NCI-H2029 treated with DMSO at 0.1 percent for 48 hours (cell line): Measurements from ENCODE around the gene RPS6KA2.

Source experiments
- DNase-seq: peaks from one replicate; lab custom pipeline; 2025; lab: John Stamatoyannopoulos, UW

Gene RPS6KA2

DNA sequence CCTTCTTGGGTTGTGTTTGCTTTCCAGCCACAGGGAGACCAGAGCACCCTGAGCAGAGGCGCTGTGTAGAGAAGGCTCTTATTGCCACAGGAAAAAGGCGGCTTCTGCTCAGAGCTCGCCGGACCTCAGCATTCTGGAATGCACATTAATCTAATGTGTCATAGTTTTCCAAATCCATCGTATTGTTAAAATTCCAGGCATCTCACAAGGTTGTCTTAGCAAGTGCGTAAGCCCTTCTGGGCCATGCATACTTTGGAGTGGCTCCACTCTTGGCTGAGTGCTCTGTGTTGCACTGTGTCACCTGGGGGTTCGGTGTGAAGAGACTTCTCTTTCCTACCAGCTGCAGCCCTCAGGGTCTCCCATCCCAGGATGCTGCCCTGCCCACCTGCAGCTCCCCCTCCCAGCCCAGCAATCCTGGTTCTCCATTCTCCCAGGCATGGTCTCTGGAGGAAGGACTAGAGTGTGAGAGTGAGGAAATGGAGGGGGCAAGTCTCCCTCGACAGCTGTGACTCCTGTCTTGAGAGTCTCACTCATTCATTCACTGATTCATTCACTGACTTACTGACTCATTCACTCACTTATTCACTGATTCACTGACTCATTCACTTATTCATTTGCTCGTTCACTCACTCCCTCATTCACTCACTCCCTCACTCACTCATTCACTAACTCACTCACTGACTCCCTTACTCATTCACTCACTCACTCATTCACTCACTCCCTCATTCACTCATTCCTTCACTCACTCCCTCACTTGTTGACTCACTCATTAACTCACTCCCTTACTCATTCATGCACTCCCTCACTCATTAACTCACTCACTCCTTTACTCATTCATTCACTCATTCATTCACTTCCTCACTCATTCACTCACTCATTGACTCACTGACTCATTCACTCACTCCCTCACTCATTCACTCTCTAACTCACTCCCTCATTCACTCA, 160.6 kb downstream of the RPS6KA2 start:
- DNase-seq, result no peak

- DNase-seq, result no peak
Measured at GRCh38 chr6:166465671-166466087, 161.4 kb downstream of the RPS6KA2 start.

DNA sequence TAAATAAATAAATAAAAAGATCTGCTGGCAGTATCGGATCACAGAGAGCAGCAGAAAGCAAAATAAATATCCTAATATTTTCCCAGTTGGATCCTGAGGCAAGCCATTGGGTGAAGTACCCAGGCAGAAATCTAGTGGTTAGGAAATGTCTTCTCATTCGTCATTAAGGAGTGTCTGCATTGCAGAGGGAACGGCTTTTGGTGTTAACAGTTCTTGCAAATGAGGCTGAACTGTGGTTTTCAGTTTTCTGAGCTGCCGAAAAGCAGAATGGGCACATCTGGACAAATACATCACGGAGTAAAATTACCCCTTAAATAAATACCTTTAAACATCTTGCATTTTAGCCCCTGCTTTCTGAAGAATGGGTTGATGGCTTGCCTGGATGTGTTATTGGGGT, 162.1 kb downstream of the RPS6KA2 start:
- no peak for DNase-seq

- no peak for DNase-seq
Measured at GRCh38 chr6:166464068-166465002, 162.7 kb downstream of the RPS6KA2 start.

GRCh38 chr6:166463359-166464067, 163.5 kb downstream of the RPS6KA2 start:
- DNase-seq, result no peak

DNA sequence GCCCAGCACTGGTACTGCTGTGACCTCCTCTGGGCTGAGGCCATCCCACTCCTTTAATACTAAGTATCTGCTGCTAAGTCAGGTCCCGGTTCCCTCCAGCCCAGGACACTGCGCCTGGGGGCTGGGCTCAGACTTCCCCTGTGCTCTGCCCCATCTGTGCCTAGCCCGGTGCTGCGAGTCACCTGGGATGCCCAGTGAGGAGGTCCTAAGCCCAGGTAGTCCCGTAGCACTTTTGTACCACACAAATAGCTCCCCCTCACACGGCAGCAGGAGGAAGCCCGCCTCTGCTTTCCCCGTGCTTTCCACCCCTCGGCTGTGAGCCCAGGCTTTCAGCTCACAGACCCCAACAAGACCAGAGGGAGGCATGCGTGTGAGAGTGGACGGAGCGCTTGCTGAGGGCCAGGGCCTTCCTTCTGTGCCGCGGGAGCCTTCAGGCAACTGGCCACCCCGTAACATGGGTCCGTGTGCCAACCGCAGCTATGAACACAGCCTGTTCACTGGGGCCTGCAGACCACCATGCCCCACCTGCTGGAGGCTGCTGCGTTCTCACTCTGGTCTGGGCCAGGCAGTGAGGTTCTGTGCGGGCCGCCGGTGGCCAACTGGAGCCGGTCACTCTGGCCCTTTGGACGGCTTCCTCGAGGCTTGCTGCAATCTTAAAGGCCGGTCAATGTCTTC, 164.5 kb downstream of the RPS6KA2 start:
- DNase-seq, result no peak

GRCh38 chr6:166461821-166462460, 165.1 kb downstream of the RPS6KA2 start:
- DNase-seq, result no peak

GRCh38 chr6:166460473-166461437, 166.3 kb downstream of the RPS6KA2 start:
- no peak for DNase-seq

GRCh38 chr6:166459906-166460305, 167.1 kb downstream of the RPS6KA2 start:
- no peak for DNase-seq

DNA sequence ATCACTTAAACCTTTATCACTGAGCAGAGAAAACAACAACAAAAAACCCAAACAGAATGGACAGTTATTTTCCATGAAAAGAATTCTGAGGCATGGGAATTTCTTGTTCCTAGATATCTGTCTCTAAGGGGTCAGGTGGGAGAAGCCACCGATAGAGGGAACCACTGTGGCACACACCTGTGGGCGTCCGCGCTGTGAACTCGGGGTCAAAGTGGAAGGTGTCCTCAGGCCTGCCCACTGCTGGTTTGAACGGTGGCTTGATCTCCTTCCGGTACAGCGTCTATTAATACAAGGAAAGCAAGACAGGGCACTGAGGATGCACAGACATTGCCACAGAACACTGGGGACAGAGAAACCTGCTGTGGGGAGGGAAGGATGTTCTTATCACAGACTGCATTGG, 167.8 kb downstream of the RPS6KA2 start:
- no peak for DNase-seq

- no peak for DNase-seq
Measured at GRCh38 chr6:166456395-166457156, 170.5 kb downstream of the RPS6KA2 start.

GRCh38 chr6:166454692-166455515, 172.1 kb downstream of the RPS6KA2 start:
- no peak for DNase-seq

DNA sequence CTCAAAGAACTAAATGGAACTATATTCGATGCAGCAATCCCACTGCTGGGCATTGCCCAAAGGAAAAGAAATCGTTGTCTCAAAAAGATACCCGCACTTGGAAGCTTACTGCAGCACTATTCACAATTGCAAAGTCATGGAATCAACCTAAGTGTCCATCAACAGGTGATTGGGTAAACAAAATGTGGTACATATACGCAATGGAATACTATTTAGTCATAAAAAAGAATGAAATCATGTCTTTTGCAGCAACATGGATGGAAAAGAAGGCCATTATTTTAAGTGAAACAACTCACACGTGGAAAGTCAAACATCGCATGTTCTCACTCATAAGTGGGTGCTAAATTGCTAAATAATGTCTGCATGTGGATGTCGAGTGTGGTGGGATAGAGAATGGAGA, 173.4 kb downstream of the RPS6KA2 start:
- no peak for DNase-seq

- DNase-seq, result no peak
Measured at GRCh38 chr6:166450167-166450873, 176.7 kb downstream of the RPS6KA2 start.

DNA sequence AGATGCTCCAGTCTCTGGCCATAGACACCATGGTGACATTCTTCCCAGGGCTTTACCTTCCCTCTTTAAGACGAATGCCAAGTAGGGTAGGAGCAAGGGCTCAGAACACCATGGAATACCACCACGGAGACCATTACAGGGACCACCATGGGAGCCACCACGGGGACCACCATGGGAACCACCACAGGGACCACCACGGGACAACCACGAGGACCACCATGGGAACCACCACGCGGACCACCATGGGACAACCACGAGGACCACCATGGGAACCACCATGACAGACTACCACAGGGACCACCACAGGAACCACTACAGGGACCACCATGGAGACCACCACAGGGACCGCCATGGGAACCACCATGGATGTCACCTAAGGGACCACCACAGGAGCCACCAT, 177.4 kb downstream of the RPS6KA2 start:
- no peak for DNase-seq

DNA sequence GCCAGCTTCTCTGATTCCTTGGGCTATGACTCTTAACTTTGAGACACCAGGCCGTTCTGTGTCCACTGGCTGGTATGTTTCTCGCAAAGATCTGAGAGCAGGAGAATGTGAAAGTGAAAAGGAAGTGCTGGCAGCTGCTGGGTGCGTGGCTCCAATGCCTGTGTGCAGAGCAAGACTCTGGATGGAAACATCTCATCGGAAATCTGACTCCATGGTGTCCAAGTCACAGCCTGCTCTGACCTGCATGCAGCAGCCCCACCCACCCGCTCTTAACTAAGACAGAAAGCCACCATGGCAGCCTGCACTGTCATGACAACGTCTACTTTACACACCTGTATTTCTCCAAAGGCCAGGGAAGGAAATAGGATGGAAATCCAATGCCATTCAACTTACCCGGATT, 178.0 kb downstream of the RPS6KA2 start:
- no peak for DNase-seq

GRCh38 chr6:166448432-166448831, 178.6 kb downstream of the RPS6KA2 start:
- no peak for DNase-seq
